IMR-90 (cell line): ENCODE results near the gene DTNA. TPM values are rescaled to one million over a fixed set of nuclear protein-coding genes. Genes with fewer than 3 reads are reported as not detected.

Experiments used
- ATAC-seq: fragments of 200-7000 bp; cut with Tn5 transposase; 2 replicates; pipeline ENCODE4 v1.9.1; 2020; ENCODE audit warnings: low read depth, mild to moderate bottlenecking, moderate library complexity
- BruUV-seq: library from RNA; stranded (reverse); fragments of 400-500 nt; replicated peaks from 2 replicates; lab custom pipeline; 2021; lab: Mats Ljungman, UMichigan
- CTCF ChIA-PET: fragments of 300-600 bp; formaldehyde crosslinking; extraction: SDS; loops from one replicate; lab custom pipeline; 2021; ENCODE audit warnings: antibody characterized with exemption; lab: Yijun Ruan, JAX
- POLR2A ChIA-PET: fragments of 300-600 bp; sonication (Branson Sonifier 250); formaldehyde crosslinking; loops from one replicate; lab custom pipeline; 2022; ENCODE audit warnings: antibody characterized with exemption; ENCODE audit not compliant: unreplicated experiment; lab: Charles Lee
- DNase-seq: peaks from one replicate; pipeline ENCODE4 v3.0.0; 2013
- H2AFZ ChIP-seq: replicated peaks from 2 replicates; pipeline ENCODE3; 2013; ENCODE audit warnings: low read length, mild to moderate bottlenecking; ENCODE audit not compliant: poor library complexity
- H2AK5ac ChIP-seq: 2 replicates; pipeline ENCODE4 v1.6.1; 2013; ENCODE audit warnings: low read depth, low read length, inconsistent platforms
- H2AK9ac ChIP-seq: replicated peaks from 2 replicates; pipeline ENCODE3; 2013; ENCODE audit warnings: mild to moderate bottlenecking, low read depth, low read length, moderate library complexity; ENCODE audit not compliant: poor library complexity
- H2BK120ac ChIP-seq: 2 replicates; pipeline ENCODE4 v1.6.1; 2013; ENCODE audit warnings: low read depth, low read length, inconsistent platforms
- H2BK15ac ChIP-seq: 3 replicates; pipeline ENCODE4 v1.6.1; 2013; ENCODE audit warnings: low read depth, low read length, inconsistent platforms
- H2BK20ac ChIP-seq: 2 replicates; pipeline ENCODE4 v1.6.1; 2013; ENCODE audit warnings: low read depth, mild to moderate bottlenecking, inconsistent platforms, low read length, moderate library complexity
- H2BK5ac ChIP-seq: 2 replicates; pipeline ENCODE4 v1.6.1; 2013; ENCODE audit warnings: mild to moderate bottlenecking, low read depth, low read length, inconsistent platforms; ENCODE audit not compliant: poor library complexity, severe bottlenecking
- H3K14ac ChIP-seq: replicated peaks from 2 replicates; pipeline ENCODE4 v1.6.1; 2013; ENCODE audit warnings: low read depth, low read length, inconsistent platforms
- H3K18ac ChIP-seq: 2 replicates; pipeline ENCODE4 v1.6.1; 2013; ENCODE audit warnings: low read depth, low read length, control low read depth
- H3K23ac ChIP-seq: 2 replicates; pipeline ENCODE4 v1.6.1; 2013; ENCODE audit warnings: low read depth, low read length, inconsistent platforms
- H3K27ac ChIP-seq: 2 replicates; pipeline ENCODE4 v1.5.1; 2013; ENCODE audit warnings: mild to moderate bottlenecking, control low read depth, low read length; ENCODE audit not compliant: insufficient read depth
- H3K27me3 ChIP-seq: 2 replicates; pipeline ENCODE4 v1.6.1; 2013; ENCODE audit warnings: low read length; ENCODE audit not compliant: control insufficient read depth, insufficient read depth
- H3K36me3 ChIP-seq: 2 replicates; pipeline ENCODE4 v1.6.1; 2013; ENCODE audit warnings: low read length, mixed read lengths; ENCODE audit not compliant: control insufficient read depth, insufficient read depth
- H3K4ac ChIP-seq: 2 replicates; pipeline ENCODE4 v1.6.1; 2013; ENCODE audit warnings: low read depth, low read length, inconsistent platforms
- H3K4me1 ChIP-seq: 2 replicates; pipeline ENCODE4 v1.6.1; 2013; ENCODE audit warnings: low read length, mixed read lengths; ENCODE audit not compliant: control insufficient read depth, insufficient read depth
- H3K4me2 ChIP-seq: 2 replicates; pipeline ENCODE4 v1.6.1; 2013; ENCODE audit warnings: low read depth, mild to moderate bottlenecking, control low read depth, low read length, moderate library complexity
- H3K4me3 ChIP-seq: 2 replicates; pipeline ENCODE4 v1.5.1; 2013; ENCODE audit warnings: low read depth, mild to moderate bottlenecking, control low read depth, low read length, moderate library complexity; ENCODE audit not compliant: insufficient read depth
- H3K56ac ChIP-seq: 2 replicates; pipeline ENCODE4 v1.6.1; 2013; ENCODE audit warnings: low read length, inconsistent platforms; ENCODE audit not compliant: insufficient read depth; ENCODE audit errors: extremely low read depth
- H3K79me1 ChIP-seq, 2 experiments: 2 replicates each; pipeline ENCODE4 v1.6.1; 2013; ENCODE audit warnings: low read length in 2 of 2, inconsistent platforms in 1 of 2, low read depth in 1 of 2
- H3K9ac ChIP-seq: 2 replicates; pipeline ENCODE4 v1.6.1; 2013; ENCODE audit warnings: low read depth, low read length, control low read depth
- H3K9me1 ChIP-seq: 2 replicates; pipeline ENCODE4 v1.6.1; 2013; ENCODE audit warnings: low read length, inconsistent platforms; ENCODE audit not compliant: insufficient read depth
- H3K9me3 ChIP-seq: 2 replicates; pipeline ENCODE4 v1.6.1; 2013; ENCODE audit warnings: low read length; ENCODE audit not compliant: control insufficient read depth, insufficient read depth
- H4K20me1 ChIP-seq: 2 replicates; pipeline ENCODE4 v1.6.1; 2013; ENCODE audit warnings: low read length, inconsistent platforms; ENCODE audit not compliant: insufficient read depth
- H4K5ac ChIP-seq: 2 replicates; pipeline ENCODE4 v1.6.1; 2013; ENCODE audit warnings: mild to moderate bottlenecking, low read depth, low read length, control low read depth
- H4K8ac ChIP-seq, 2 experiments: 2 replicates each; pipeline ENCODE4 v1.6.1; 2013; ENCODE audit warnings: low read depth in 2 of 2, low read length in 2 of 2, control low read depth in 1 of 2, inconsistent platforms in 1 of 2
- H4K91ac ChIP-seq: 2 replicates; pipeline ENCODE4 v1.6.1; 2013; ENCODE audit warnings: low read depth, low read length, inconsistent platforms; ENCODE audit not compliant: insufficient read depth
- BHLHE40 ChIP-seq: fragments of 150-350 bp; IDR thresholded peaks from 2 replicates; pipeline ENCODE4 v1.6.1; 2016; ENCODE audit warnings: mild to moderate bottlenecking, low read depth, low read length
- CEBPB ChIP-seq: IDR thresholded peaks from 2 replicates; pipeline ENCODE4 v1.6.1; 2012; ENCODE audit warnings: low read depth, low read length, improper control_type of control experiment
- FOS ChIP-seq: fragments of 150-350 bp; IDR thresholded peaks from 2 replicates; pipeline ENCODE4 v1.6.1; 2016; ENCODE audit warnings: low read depth, low read length
- MAZ ChIP-seq: IDR thresholded peaks from 2 replicates; pipeline ENCODE4 v1.6.1; 2012; ENCODE audit warnings: low read depth, mild to moderate bottlenecking, low read length, improper control_type of control experiment, moderate library complexity, borderline replicate concordance
- MXI1 ChIP-seq: IDR thresholded peaks from 2 replicates; pipeline ENCODE4 v1.6.1; 2012; ENCODE audit warnings: low read depth, mild to moderate bottlenecking, low read length, moderate library complexity, borderline replicate concordance
- NFE2L2 ChIP-seq: fragments of 150-350 bp; IDR thresholded peaks from 2 replicates; pipeline ENCODE4 v1.6.1; 2016; ENCODE audit warnings: low read depth, mild to moderate bottlenecking, low read length
- POLR2A ChIP-seq: IDR thresholded peaks from 2 replicates; pipeline ENCODE4 v1.6.1; 2012; ENCODE audit warnings: mild to moderate bottlenecking, low read depth, low read length
- RAD21 ChIP-seq: IDR thresholded peaks from 2 replicates; pipeline ENCODE4 v1.6.1; 2012; ENCODE audit warnings: low read length, improper control_type of control experiment
- RCOR1 ChIP-seq: IDR thresholded peaks from 2 replicates; pipeline ENCODE4 v1.6.1; 2012; ENCODE audit warnings: mild to moderate bottlenecking, low read length, improper control_type of control experiment; ENCODE audit not compliant: insufficient replicate concordance
- SMC3 ChIP-seq: fragments of 150-350 bp; IDR thresholded peaks from 2 replicates; pipeline ENCODE4 v1.6.1; 2016; ENCODE audit warnings: low read depth, mild to moderate bottlenecking, antibody characterized with exemption, low read length, moderate library complexity
- WGBS, 2 experiments: methylation state at CpG; one replicate each; pipeline versions ENCODE4 v1.1.5 to v1.1.7; 2013; ENCODE audit warnings: missing lambda C conversion rate in 2 of 2; ENCODE audit not compliant: insufficient read length in 1 of 2; ENCODE audit errors: extremely low coverage in 2 of 2; 5-methylcytosine and 5-hydroxymethylcytosine counted together
- dilution Hi-C: fragments of 300-500 bp; cut with HindIII; formaldehyde crosslinking; loops from one replicate; pipeline ENCODE4 v1.14.3; 2018; ENCODE audit warnings: low sequenced_read_pairs; ENCODE audit not compliant: unreplicated experiment
- in situ Hi-C: fragments of 300-500 bp; cut with MboI; formaldehyde crosslinking; loops from 3 replicates; pipeline ENCODE4 v1.14.3; 2019; ENCODE audit warnings: low sequenced_read_pairs, inconsistent platforms, mixed read lengths
- intact Hi-C: fragments of 100-400 bp; cut with micrococcal nuclease; formaldehyde crosslinking; loops from 2 replicates; pipeline ENCODE4 v1.10.0; 2022
- polyA plus RNA-seq, 3 experiments: library from polyadenylated mRNA; depleted of rRNA; stranded (reverse); fragments of >200 nt; gene quantifications; 2 replicates each; pipeline ENCODE4 v1.2.3, GENCODE V29; 2012; ENCODE audit warnings: low replicate concordance in 1 of 3
- total RNA-seq: library from RNA; depleted of rRNA; stranded (reverse); fragments of >200 nt; gene quantifications from 2 replicates; pipeline ENCODE4 v1.2.3, GENCODE V29; 2012
- TF ChIP-seq, protein P1 (sequence below): fragments of 150-350 bp; IDR thresholded peaks from 2 replicates; pipeline ENCODE4 v1.6.1; 2016; ENCODE audit warnings: low read depth, mild to moderate bottlenecking, low read length, moderate library complexity, borderline replicate concordance
- TF ChIP-seq, protein P2 (sequence below): conservative IDR thresholded peaks from 2 replicates; pipeline ENCODE4 v1.5.1; 2012; ENCODE audit warnings: mild to moderate bottlenecking, low read depth, low read length, improper control_type of control experiment

The DTNA gene
- total and polyA plus RNA-seq, 2 of the 4 experiments (the other 2 are of a cell fraction) = 9.5 to 10.8 TPM

DNA sequence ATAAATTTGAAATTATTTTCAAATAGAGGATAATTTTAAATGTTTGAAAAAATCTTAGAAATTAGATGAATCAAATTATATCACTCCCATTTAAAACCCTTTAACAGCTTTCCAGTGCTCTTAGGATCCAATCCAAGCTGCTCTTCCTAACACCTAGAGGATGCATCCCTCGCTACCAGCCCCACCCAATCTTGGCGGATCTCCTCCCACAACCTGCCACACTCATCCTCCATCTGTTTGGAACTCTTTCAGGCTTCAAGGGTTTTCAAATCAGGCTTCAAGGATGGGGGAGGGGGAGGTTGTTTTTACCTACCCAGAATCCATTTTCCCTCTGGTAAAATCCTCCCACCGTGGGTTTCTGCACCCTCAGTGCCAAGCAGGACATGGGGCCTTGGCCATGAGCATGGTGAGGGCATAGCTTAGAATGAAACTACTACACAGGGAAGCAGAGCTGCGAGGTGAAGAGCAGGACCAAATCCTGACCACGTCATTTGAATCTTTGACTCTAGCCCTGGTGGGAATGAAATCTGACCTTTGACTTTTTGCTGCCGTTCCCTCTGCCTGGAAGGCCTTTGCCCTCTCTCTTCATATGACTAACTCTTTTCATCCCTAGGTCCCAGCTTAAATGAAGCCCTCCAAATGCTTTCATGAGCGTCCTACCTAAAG is 218.1 kb downstream of the DTNA start (continued):
- TF ChIP-seq RAD21 = no peak

DNA sequence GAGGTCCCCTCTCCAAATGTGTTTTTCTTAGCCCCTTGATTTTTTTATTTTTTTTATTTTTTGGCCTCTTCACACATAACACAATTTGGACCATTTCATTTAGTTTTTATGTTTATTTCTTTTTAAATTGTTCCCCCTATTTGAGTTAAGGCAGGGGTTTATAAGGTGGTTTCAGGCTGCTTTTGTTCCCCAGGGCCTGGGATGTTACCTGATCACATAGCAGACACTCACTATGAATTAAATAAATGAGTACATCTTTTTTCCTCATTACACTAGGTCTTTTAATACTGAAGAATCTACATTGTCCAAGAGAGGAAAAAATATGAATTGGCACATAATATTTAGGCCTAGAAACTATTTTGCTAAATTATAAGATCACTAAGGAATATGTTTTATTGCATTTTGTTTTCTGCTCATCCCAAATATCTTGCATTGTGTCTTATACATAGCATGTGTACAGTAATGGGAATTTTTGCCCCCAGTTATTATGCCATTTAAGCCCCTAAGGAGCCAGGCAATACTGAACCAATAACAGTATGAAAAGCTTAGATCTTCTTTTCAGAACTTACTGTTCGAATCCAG is 218.7 kb downstream of the DTNA start:
- H3K9me1 ChIP-seq = peaks cover 4% of the 10 kb centered on the region; the same call in 1 of the 2 replicates
- H3K4ac ChIP-seq = peak overlapping the region; percentile 81
- dilution Hi-C loops = no loop called here
- H3K23ac ChIP-seq = no peak overlapping the region
- H2AFZ ChIP-seq = no peak overlapping the region
- 0 out of 2 replicates have a peak overlapping the region, but pooled peaks have one; percentile 17 for H3K27ac ChIP-seq
- POLR2A ChIA-PET = no interaction called here
- H4K5ac ChIP-seq = no peak overlapping the region
- H3K4me3 ChIP-seq = no peak overlapping the region
- peak overlapping the region; percentile 92 for H3K14ac ChIP-seq
- BruUV-seq = no TSS peak
- H3K56ac ChIP-seq = no peak overlapping the region
- H4K8ac ChIP-seq = peak overlapping the region; percentile 5 to 76; a peak in 2 of 4 replicates
- H4K20me1 ChIP-seq = no peaks in the 10 kb centered on the region
- no peak overlapping the region for H3K9ac ChIP-seq
- peak overlapping the region; percentile 84; the same call in 1 of the 2 replicates for H3K18ac ChIP-seq
- H2BK120ac ChIP-seq = peak overlapping the region; percentile 85
- H3K79me1 ChIP-seq = no peaks in the 10 kb centered on the region
- intact Hi-C loops = no loop called here
- no peak for ATAC-seq
- no peak overlapping the region for H2AK5ac ChIP-seq
- no peaks in the 10 kb centered on the region for H3K27me3 ChIP-seq
- peak overlapping the region; percentile 82 for H2BK5ac ChIP-seq
- no peaks in the 10 kb centered on the region for H3K9me3 ChIP-seq
- H2BK20ac ChIP-seq = peak overlapping the region; percentile 70
- H4K91ac ChIP-seq = peak overlapping the region; percentile 53; the same call in 1 of the 2 replicates
- WGBS, 2 experiments = no CpG with 5 or more reads among the region's 1 CpG
- CTCF ChIA-PET = interaction anchor here (1.0 kb wide), 1 partner anchor 215 kb away, joined by 3 read pairs; no protein-coding TSS in a partner anchor
- in situ Hi-C loops = no loop called here
- no peak overlapping the region for H2AK9ac ChIP-seq
- peaks cover 9% of the 10 kb centered on the region for H3K4me1 ChIP-seq
- H3K36me3 ChIP-seq = no peaks in the 10 kb centered on the region
- H3K4me2 ChIP-seq = peak overlapping the region; percentile 44; the same call in 1 of the 2 replicates
- H2BK15ac ChIP-seq = 0 out of 3 replicates have a peak overlapping the region, but pooled peaks have one; percentile 69
- DNase-seq = no peak
- TF ChIP-seq, protein P1, sequence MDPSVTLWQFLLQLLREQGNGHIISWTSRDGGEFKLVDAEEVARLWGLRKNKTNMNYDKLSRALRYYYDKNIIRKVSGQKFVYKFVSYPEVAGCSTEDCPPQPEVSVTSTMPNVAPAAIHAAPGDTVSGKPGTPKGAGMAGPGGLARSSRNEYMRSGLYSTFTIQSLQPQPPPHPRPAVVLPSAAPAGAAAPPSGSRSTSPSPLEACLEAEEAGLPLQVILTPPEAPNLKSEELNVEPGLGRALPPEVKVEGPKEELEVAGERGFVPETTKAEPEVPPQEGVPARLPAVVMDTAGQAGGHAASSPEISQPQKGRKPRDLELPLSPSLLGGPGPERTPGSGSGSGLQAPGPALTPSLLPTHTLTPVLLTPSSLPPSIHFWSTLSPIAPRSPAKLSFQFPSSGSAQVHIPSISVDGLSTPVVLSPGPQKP = no peak
- TF ChIP-seq RCOR1 = no peak
- no peak for TF ChIP-seq BHLHE40
- TF ChIP-seq SMC3 = no peak
- no peak for TF ChIP-seq POLR2A
- no peak for TF ChIP-seq MXI1
- TF ChIP-seq, protein P2, sequence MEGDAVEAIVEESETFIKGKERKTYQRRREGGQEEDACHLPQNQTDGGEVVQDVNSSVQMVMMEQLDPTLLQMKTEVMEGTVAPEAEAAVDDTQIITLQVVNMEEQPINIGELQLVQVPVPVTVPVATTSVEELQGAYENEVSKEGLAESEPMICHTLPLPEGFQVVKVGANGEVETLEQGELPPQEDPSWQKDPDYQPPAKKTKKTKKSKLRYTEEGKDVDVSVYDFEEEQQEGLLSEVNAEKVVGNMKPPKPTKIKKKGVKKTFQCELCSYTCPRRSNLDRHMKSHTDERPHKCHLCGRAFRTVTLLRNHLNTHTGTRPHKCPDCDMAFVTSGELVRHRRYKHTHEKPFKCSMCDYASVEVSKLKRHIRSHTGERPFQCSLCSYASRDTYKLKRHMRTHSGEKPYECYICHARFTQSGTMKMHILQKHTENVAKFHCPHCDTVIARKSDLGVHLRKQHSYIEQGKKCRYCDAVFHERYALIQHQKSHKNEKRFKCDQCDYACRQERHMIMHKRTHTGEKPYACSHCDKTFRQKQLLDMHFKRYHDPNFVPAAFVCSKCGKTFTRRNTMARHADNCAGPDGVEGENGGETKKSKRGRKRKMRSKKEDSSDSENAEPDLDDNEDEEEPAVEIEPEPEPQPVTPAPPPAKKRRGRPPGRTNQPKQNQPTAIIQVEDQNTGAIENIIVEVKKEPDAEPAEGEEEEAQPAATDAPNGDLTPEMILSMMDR = no peak
- TF ChIP-seq CEBPB = no peak
- TF ChIP-seq FOS = no peak
- TF ChIP-seq NFE2L2 = no peak
- TF ChIP-seq MAZ = no peak
